Mammary epithelial cell (primary cell): ENCODE measurements around the gene GDPGP1.
"Not testable (repeated sequence)": the region's sequence is repeated elsewhere in the genome, so short reads cannot be mapped to it uniquely, and the experiment has no call there.

ENCODE experiments used
- CTCF ChIP-seq, 2 donors: IDR thresholded peaks in 1 of 2; conservative IDR thresholded peaks in 1 of 2; 2 replicates each; pipeline ENCODE4 v1.5.1; 2011 to 2012; ENCODE audit warnings: inconsistent platforms in 2 of 2, low read length in 2 of 2, mild to moderate bottlenecking in 2 of 2, control low read depth in 1 of 2, low read depth in 1 of 2; ENCODE audit not compliant: insufficient read depth in 1 of 2; ENCODE audit errors: extremely low read depth in 1 of 2
- EZH2 ChIP-seq: IDR thresholded peaks from 2 replicates; pipeline ENCODE4 v1.6.1; 2012; ENCODE audit warnings: low read length, inconsistent platforms, borderline replicate concordance

GRCh38 chr15:90280743-90281142 lies 46.7 kb downstream of the GDPGP1 start:
- TF ChIP-seq CTCF (conservative IDR thresholded peaks at IDR 0.05 in 1 of 2, IDR thresholded peaks at IDR 0.05 in 1 of 2; ENCODE audit: extremely low read depth in 1 of 2, insufficient read depth in 1 of 2, low read depth in 1 of 2, low read length in 2 of 2); EZH2: not testable (repeated sequence)
